Ascending aorta (tissue), 2 donors: ENCODE results near the gene IER3. TPM values are rescaled to one million over a fixed set of nuclear protein-coding genes. Genes with fewer than 3 reads are reported as not detected.

Experiments
- DNase-seq, 2 donors: peaks; one replicate each; pipeline ENCODE4 v3.0.0-alpha.2; 2019; ENCODE audit warnings: low spot score in 2 of 2
- H3K27ac ChIP-seq, 2 donors: fragments of 200-600 bp; sonication (generic); one replicate each; pipeline ENCODE4 v1.5.1; 2016 to 2017; ENCODE audit warnings: mild to moderate bottlenecking in 1 of 2
- H3K27me3 ChIP-seq: fragments of 200-600 bp; sonication (generic); one replicate; pipeline ENCODE4 v1.5.1; 2017
- H3K36me3 ChIP-seq, 2 donors: fragments of 200-600 bp; sonication (generic); one replicate each; pipeline ENCODE4 v1.5.1; 2016
- H3K4me1 ChIP-seq, 2 donors: fragments of 200-600 bp; sonication (generic); one replicate each; pipeline ENCODE4 v1.5.1; 2016 to 2017; ENCODE audit warnings: mild to moderate bottlenecking in 1 of 2
- H3K4me3 ChIP-seq, 2 donors: fragments of 200-600 bp; sonication (generic); one replicate each; pipeline ENCODE4 v1.5.1; 2016 to 2017; ENCODE audit warnings: mild to moderate bottlenecking in 1 of 2
- H3K9me3 ChIP-seq, 2 donors: fragments of 200-600 bp; sonication (generic); one replicate each; pipeline ENCODE4 v1.5.1; 2016
- CTCF ChIP-seq, 3 experiments: fragments of 200-600 bp in 2 of 3; fragments of 450-650 bp in 1 of 3; sonication (generic) in 2 of 3; IDR thresholded peaks; one replicate each; pipeline ENCODE4 v1.5.1; 2016 to 2019; ENCODE audit warnings: antibody characterized with exemption in 3 of 3, mild to moderate bottlenecking in 1 of 3, moderate library complexity in 1 of 3
- intact Hi-C: fragments of 100-400 bp; cut with DNase I; formaldehyde crosslinking; loops from one replicate; pipeline ENCODE4 v1.15.1; 2023
- total RNA-seq: library from RNA; depleted of rRNA; stranded (reverse); fragments of >200 nt; gene quantifications from one replicate; pipeline ENCODE4 v1.1.0, GENCODE V29; 2016

IER3 gene
- total RNA-seq, 1 donor from 2014 or later: 51.9 TPM

GRCh38 chr6:30779850-30780641, 35.7 kb upstream of the IER3 start:
- Histone ChIP-seq H3K27me3 (no peaks in the 10 kb centered on the region), H3K27ac (peak overlapping the region; percentile 90 to 94), H3K36me3 (no peaks in the 10 kb centered on the region), H3K4me1 (peaks cover 13 to 45% of the 10 kb centered on the region in 2 donors), H3K4me3 (peak overlapping the region in 1 of 2 donors; percentile 6), H3K9me3 (no peaks in the 10 kb centered on the region)
- intact Hi-C loops: loop anchor here (5.0 kb wide), 1 partner anchor 47 kb away; no protein-coding TSS in a partner anchor
- no peak for DNase-seq
- TF ChIP-seq CTCF (IDR thresholded peaks at IDR 0.05): no peak

GRCh38 chr6:30778001-30778635, 33.8 kb upstream of the IER3 start:
- peak overlapping the region; percentile 90 to 94 for H3K27ac ChIP-seq

GRCh38 chr6:30777155-30777485, 32.8 kb upstream of the IER3 start:
- H3K27ac ChIP-seq: no peak overlapping the region
- no peaks in the 10 kb centered on the region for H3K27me3 ChIP-seq
- DNase-seq: no peak

More at GRCh38 chr6:30778001-30778635, 33.8 kb upstream of the IER3 start:
- Histone ChIP-seq H3K4me1 (peaks cover 13 to 45% of the 10 kb centered on the region in 2 donors), H3K27me3 (no peaks in the 10 kb centered on the region), H3K4me3 (no peak overlapping the region), H3K9me3 (no peaks in the 10 kb centered on the region), H3K36me3 (no peaks in the 10 kb centered on the region)
- intact Hi-C loops: no loop called here
- no peak for DNase-seq
- no peak for TF ChIP-seq CTCF (IDR thresholded peaks at IDR 0.05)

GRCh38 chr6:30776390-30777154, 32.2 kb upstream of the IER3 start:
- DNase-seq: no peak
- H3K4me3 ChIP-seq: no peak overlapping the region
- no peak overlapping the region for H3K27ac ChIP-seq
- no peaks in the 10 kb centered on the region for H3K9me3 ChIP-seq
- H3K4me1 ChIP-seq: peaks cover 13 to 35% of the 10 kb centered on the region in 2 donors
- no peak for TF ChIP-seq CTCF (IDR thresholded peaks at IDR 0.05)
- no peaks in the 10 kb centered on the region for H3K36me3 ChIP-seq
- H3K27me3 ChIP-seq: no peaks in the 10 kb centered on the region
- intact Hi-C loops: no loop called here

More at GRCh38 chr6:30777155-30777485, 32.8 kb upstream of the IER3 start:
- Histone ChIP-seq H3K9me3 (no peaks in the 10 kb centered on the region), H3K4me3 (no peak overlapping the region), H3K36me3 (no peaks in the 10 kb centered on the region), H3K4me1 (peaks cover 13 to 36% of the 10 kb centered on the region in 2 donors)
- intact Hi-C loops: no loop called here
- no peak for TF ChIP-seq CTCF (IDR thresholded peaks at IDR 0.05)

GRCh38 chr6:30775104-30775503, 30.8 kb upstream of the IER3 start:
- Histone ChIP-seq H3K27ac (no peak overlapping the region), H3K4me1 (peaks cover 4 to 21% of the 10 kb centered on the region in 2 donors), H3K27me3 (no peaks in the 10 kb centered on the region), H3K4me3 (no peak overlapping the region), H3K9me3 (no peaks in the 10 kb centered on the region), H3K36me3 (no peaks in the 10 kb centered on the region)
- no peak for TF ChIP-seq CTCF (IDR thresholded peaks at IDR 0.05)
- DNase-seq: no peak
- intact Hi-C loops: no loop called here
